HG03064 (cell line): ENCODE data around the gene ZNF335.
A peak's percentile ranks its signal among the peaks of the same experiment; 100 is the strongest.

Experiments
- ATAC-seq: cut with Tn5 transposase; IDR thresholded peaks from one replicate; pipeline ENCODE4 v1.9.1; 2021; ENCODE audit warnings: low read depth; ENCODE audit not compliant: unreplicated experiment

ZNF335 gene

GRCh38 chr20:45974896-45975565 lies 3.0 kb upstream of the ZNF335 start:
- no peak for ATAC-seq

- no peak for ATAC-seq
These were observed 639 bp upstream of the ZNF335 start for GRCh38 chr20:45972500-45973183.

- ATAC-seq = peak; percentile 8
These were observed 653 bp downstream of the ZNF335 start for GRCh38 chr20:45971425-45971674.

- no peak for ATAC-seq
These were observed 1.2 kb downstream of the ZNF335 start for GRCh38 chr20:45970646-45971424.

- ATAC-seq = no peak
These were observed 2.0 kb downstream of the ZNF335 start for GRCh38 chr20:45969712-45970634.

- ATAC-seq = no peak
These were observed 2.9 kb downstream of the ZNF335 start for GRCh38 chr20:45968801-45969711.

GRCh38 chr20:45968081-45968671 lies 3.8 kb downstream of the ZNF335 start:
- ATAC-seq = no peak

- ATAC-seq = no peak
These were observed 4.4 kb downstream of the ZNF335 start for GRCh38 chr20:45967551-45968080.

GRCh38 chr20:45965169-45966002 lies 6.6 kb downstream of the ZNF335 start:
- no peak for ATAC-seq

- no peak for ATAC-seq
These were observed 8.0 kb downstream of the ZNF335 start for GRCh38 chr20:45964006-45964400.

GRCh38 chr20:45963059-45964005 lies 8.7 kb downstream of the ZNF335 start:
- no peak for ATAC-seq

GRCh38 chr20:45962031-45962755 lies 9.8 kb downstream of the ZNF335 start:
- no peak for ATAC-seq

- ATAC-seq = no peak
These were observed 11.9 kb downstream of the ZNF335 start for GRCh38 chr20:45959956-45960630.

- ATAC-seq = no peak
These were observed 12.9 kb downstream of the ZNF335 start for GRCh38 chr20:45959126-45959525.

GRCh38 chr20:45958593-45958992 lies 13.4 kb downstream of the ZNF335 start:
- no peak for ATAC-seq
